HG03045 (cell line): ENCODE results near the gene C18orf63.

Experiments
- ATAC-seq: cut with Tn5 transposase; IDR thresholded peaks from one replicate; pipeline ENCODE4 v1.9.1; 2021; ENCODE audit warnings: mild to moderate bottlenecking, moderate library complexity; ENCODE audit not compliant: unreplicated experiment

Gene C18orf63

DNA sequence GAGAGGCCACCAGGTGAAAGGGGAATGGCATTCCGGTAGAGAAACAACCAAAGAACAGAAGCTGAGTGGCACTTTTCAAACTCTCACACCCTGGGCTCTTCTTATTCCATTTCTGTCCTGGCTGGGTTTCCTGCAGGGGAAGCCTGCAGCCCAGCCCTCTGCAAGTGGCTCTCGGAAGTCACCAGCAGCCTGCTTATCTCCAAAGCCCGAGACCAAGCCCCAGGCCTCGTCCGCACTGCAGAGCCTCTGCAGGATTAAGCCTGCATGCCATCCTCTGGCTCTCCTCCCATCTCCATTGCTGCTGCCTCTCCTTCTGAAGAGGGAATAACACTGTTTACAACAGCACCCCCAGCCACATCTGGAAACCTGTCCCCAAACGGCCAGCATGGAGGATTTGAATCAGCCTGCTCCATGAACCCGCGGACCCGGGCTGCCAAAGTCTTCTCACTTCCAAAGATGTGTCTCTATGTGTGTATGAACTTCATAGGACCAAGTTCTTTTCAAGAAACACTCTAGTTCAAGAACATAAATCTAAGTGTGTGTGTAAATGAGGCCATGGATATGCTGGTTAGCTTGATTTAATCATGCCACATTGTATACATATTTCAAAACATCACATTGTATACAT, 87.3 kb downstream of the C18orf63 start:
- no peak for ATAC-seq

DNA sequence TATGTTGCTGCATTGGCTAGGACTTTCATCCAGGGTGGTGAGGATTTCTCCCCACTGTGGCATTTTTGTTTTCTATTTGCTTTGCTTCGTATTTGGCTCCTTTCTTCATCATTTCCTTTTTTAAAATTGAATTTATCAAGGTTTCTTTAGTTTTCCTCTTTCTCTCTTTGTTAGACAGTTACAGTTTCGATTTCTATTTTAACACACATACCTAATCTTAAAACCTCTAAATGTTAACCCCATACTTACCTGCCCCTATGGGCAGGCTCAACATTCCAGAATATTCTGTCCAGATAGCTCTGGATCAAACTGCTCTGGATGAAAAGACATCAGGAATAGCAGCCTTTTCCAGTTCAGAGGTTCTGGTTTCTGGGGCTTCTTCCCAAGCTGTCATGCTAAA, 92.2 kb downstream of the C18orf63 start:
- ATAC-seq, result no peak
